ENCODE data around the gene APC2.
"Not testable (repeated sequence)": the region's sequence is repeated elsewhere in the genome, so short reads cannot be mapped to it uniquely, and the experiment has no call there.

Gene APC2

GRCh38 chr19:1511318-1512317 is 61.7 kb downstream of the APC2 start:
- DNase-seq (ENCODE audit: low read depth in 2 of 2) = no peak

DNA sequence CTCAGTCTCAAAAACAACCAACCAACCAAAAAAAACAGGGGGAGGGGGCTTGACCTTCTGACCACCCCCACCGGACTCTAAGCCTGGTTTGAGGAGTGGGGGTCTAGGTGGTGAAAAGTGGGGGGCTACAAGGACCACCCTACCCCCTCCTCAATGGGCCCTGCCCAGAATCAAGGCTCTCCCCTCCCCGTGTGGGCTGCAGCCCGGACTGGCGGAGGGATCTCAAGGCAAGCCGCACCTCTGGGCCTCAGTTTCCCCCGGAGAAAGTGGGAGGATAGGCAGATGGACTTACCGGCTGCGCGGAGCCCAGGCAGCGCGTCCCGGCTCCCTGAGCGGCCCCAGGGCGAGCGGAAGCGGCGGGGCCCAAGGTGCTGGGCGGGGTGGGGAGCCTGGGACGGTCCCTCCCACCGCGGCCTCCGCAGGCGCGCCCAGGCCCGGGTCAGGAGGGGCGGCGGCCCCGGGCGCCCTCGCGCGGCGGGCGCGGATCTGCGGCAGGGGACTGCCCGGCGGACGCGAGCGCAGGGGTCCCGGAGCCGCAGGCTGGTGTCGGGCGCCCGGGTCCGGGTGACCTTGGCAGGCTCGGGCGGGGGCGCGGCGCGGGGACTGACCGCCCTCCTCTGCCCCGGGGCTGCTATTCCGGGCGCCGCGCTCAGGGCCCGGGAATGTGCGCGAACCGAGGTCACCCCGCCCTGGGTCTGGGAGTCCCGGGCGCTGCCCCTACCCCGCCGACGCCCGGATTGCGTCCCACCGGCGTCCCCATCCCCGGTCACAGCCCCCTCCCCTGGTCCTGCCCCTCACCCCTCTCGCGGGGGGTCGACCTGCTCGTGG is 63.0 kb downstream of the APC2 start, which contains the start of gene ADAMTSL5:
TSS of gene ADAMTSL5 (minus strand) at position 349 of the 828 bp plus-strand sequence. CDS start 2,076 bp downstream, outside the sequence.
- DNase-seq (ENCODE audit: low read depth in 2 of 2) = no peak

DNA sequence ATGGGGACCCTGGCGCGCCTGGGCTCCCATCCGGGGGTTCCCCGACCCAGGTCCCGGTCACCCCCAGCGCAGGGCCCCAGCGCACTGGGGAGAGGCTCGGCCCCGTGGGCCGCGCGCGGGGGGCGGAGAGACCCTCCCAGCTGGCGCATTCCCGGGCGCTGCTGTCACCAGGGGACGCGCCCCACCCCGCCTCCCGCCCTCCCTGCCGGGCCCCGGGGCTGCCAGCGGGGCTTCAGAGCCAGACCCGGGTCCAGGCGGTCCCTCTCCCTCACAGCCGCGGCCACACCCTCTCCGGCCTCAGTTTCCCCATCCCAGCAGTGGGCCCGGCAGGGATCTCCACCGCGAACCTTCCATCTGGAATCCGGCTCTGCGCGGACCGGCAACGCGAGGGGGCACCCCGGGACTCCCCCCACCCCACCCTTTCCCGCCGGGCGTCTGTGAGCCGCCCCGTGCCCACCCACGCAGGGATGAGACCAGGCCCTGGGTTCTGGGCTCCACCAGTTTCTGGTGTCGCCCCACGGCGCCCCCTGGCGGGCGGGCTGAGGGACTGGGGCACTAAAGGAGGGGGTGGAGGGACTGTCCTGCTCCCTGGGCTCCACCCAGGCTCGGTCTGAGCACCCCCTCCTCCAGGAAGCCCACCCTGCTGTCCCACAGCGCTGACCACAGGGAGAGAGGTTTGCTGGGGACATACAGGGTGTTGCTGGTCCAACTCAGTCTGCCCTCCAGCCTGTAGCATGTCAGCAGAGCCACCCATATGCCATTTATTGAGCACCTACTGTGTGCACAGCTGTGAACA is 63.8 kb downstream of the APC2 start:
- no peak for DNase-seq (ENCODE audit: low read depth in 2 of 2)

- DNase-seq (ENCODE audit: low read depth in 2 of 2) = no peak
These were observed 64.4 kb downstream of the APC2 start for GRCh38 chr19:1514295-1514661.

GRCh38 chr19:1514986-1515721 is 65.2 kb downstream of the APC2 start:
- no peak for DNase-seq (ENCODE audit: low read depth in 2 of 2)

DNA sequence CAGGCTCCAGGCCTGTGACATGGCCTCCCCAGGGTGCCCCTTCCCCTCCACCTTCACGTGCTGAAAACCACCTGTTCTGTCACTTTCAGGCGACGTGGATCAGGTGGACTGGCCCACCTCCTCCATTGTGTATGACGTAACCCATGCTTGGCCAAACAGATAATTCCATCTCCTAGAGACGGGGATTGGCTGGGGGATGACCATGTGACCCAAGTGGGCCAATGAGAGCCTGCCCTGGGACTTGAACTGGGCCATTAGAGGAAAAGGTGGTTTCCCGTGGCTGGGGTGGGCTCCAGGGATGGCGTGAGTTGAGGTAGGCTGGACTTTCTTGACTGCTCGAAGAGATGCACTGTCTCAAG is 66.5 kb downstream of the APC2 start:
- DNase-seq (ENCODE audit: low read depth in 2 of 2) = no peak

DNA sequence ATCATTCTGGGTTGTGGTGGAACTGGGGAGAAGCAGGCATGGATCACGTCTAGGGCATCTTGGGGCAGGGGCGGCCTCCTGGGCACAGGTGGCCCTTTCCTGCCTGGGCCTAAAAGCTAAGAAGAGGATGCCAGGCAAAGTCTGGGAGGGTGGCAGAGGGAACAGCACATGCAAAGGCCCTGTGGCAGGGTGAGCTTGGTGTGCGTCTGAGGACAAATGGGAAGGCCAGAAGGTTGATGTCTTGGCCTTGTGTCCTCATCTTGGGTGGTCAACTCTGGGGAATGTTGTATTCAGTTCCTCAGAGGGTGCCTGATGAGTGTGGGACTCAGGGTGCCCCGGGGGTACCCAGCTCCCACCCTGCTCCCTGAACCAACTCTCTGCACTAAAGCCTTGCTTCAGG is 68.5 kb downstream of the APC2 start:
- no peak for DNase-seq (ENCODE audit: low read depth in 2 of 2)

GRCh38 chr19:1519802-1520201 is 69.9 kb downstream of the APC2 start:
- not testable (repeated sequence) for DNase-seq (ENCODE audit: low read depth in 2 of 2)

- DNase-seq (ENCODE audit: low read depth in 2 of 2) = no peak
These were observed 70.4 kb downstream of the APC2 start for GRCh38 chr19:1520203-1520780.

DNA sequence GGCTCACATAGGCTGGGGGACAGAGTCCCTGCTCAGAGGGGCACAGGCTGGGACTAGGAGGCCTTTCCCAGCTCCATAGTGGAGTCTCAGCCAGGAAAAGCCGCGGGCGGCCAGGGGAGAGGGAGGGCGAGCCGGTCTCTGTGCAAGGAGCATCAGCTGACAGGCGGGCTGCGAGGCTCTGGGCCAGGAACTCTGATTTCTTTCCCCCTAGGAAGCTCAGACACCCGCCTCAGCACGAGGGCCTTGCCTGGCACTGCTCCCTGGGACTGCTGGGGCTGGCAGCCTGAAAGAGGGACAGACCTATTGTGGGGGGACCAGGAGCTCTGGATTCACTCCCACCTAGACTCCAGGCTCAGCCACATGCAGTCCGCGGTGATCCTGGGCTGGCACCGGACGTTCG is 71.7 kb downstream of the APC2 start:
- no peak for DNase-seq (ENCODE audit: low read depth in 2 of 2)

DNA sequence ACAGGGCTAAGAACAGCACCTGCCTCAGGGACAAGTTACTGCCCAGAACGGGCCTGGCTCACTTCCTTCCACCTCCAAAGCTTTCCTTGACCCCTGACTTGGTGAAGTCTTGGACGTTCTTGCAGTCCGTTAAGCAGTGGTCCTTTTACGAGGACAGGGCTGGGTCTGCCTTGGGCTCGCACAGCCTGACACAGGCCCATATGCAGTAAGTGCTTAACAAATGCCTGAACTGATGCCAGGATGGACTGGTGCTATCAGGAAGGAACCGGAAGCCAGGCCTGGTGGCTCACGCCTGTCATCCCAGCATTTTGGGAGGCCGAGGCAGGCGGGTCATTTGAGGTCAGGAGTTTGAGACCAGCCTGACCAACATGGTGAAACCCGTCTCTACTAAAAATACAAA is 72.1 kb downstream of the APC2 start:
- no peak for DNase-seq (ENCODE audit: low read depth in 2 of 2)

DNA sequence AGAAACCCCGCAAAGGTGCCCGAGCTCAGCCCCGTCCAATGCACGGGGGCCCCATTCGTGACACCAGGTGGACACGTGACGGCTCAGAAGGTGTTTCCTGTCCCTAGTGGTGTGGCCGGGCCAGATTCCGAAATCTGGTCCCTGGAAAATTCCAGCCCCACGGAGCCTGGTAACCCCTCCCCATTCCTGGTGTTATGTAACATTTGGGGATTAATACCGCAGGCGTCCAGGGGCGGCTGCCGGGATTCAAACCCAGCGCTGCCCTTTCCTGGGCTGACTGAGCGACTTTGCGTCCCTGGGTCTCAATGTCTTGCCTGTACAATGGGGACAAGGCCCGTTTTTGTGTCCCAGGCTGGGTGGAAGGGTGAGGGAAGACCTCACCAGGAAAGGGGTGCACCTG is 72.9 kb downstream of the APC2 start:
- no peak for DNase-seq (ENCODE audit: low read depth in 2 of 2)
